Muscle layer of colon (tissue), 2 donors: ENCODE data around the gene SLC2A11.
"Not testable (repeated sequence)": the region's sequence is repeated elsewhere in the genome, so short reads cannot be mapped to it uniquely, and the experiment has no call there.

Experiments
- H3K27ac ChIP-seq: one replicate; pipeline ENCODE4 v1.7.0; 2013; ENCODE audit warnings: low read depth, mild to moderate bottlenecking, low read length, moderate library complexity
- H3K27me3 ChIP-seq, 2 donors: one replicate each; pipeline ENCODE4 v1.7.0; 2013; ENCODE audit warnings: low read length in 2 of 2, mild to moderate bottlenecking in 2 of 2; ENCODE audit not compliant: insufficient read depth in 2 of 2, control insufficient read depth in 1 of 2
- H3K36me3 ChIP-seq: one replicate; pipeline ENCODE4 v1.7.0; 2013; ENCODE audit warnings: mild to moderate bottlenecking, low read length; ENCODE audit not compliant: insufficient read depth
- H3K4me1 ChIP-seq: one replicate; pipeline ENCODE4 v1.7.0; 2013; ENCODE audit warnings: mild to moderate bottlenecking, low read length; ENCODE audit not compliant: insufficient read depth
- H3K4me3 ChIP-seq, 2 donors: one replicate each; pipeline ENCODE4 v1.7.0; 2013; ENCODE audit warnings: low read length in 2 of 2, low read depth in 1 of 2, mild to moderate bottlenecking in 1 of 2, moderate library complexity in 1 of 2
- H3K9ac ChIP-seq: one replicate; pipeline ENCODE4 v1.7.0; 2013; ENCODE audit warnings: low read length
- H3K9me3 ChIP-seq: one replicate; pipeline ENCODE4 v1.7.0; 2013; ENCODE audit warnings: mild to moderate bottlenecking, low read length
- donor health status: abdominal sarcoma.
- donor health status: Adenocarcinoma of cecum.

SLC2A11 gene

GRCh38 chr22:23856721-23857605, 712 bp upstream of the SLC2A11 start:
- H3K27me3 ChIP-seq: no peaks in the 10 kb centered on the region
- H3K4me1 ChIP-seq: peaks cover 15% of the 10 kb centered on the region
- H3K9me3 ChIP-seq: no peaks in the 10 kb centered on the region
- peak overlapping the region; percentile 61 for H3K9ac ChIP-seq
- no peaks in the 10 kb centered on the region for H3K36me3 ChIP-seq
- H3K27ac ChIP-seq: peak overlapping the region; percentile 96
- peak overlapping the region; percentile 51 to 94 for H3K4me3 ChIP-seq

- H3K4me1 ChIP-seq: peaks cover 15% of the 10 kb centered on the region
- no peaks in the 10 kb centered on the region for H3K27me3 ChIP-seq
- peak overlapping the region; percentile 89 for H3K9ac ChIP-seq
- peak overlapping the region; percentile 51 to 94 for H3K4me3 ChIP-seq
- H3K36me3 ChIP-seq: peaks cover 6% of the 10 kb centered on the region
- no peak overlapping the region for H3K27ac ChIP-seq
- H3K9me3 ChIP-seq: no peaks in the 10 kb centered on the region
Observed at GRCh38 chr22:23858484-23858815, 775 bp downstream of the SLC2A11 start.

GRCh38 chr22:23859201-23859600, 1.5 kb downstream of the SLC2A11 start:
- no peaks in the 10 kb centered on the region for H3K27me3 ChIP-seq
- no peaks in the 10 kb centered on the region for H3K9me3 ChIP-seq
- H3K36me3 ChIP-seq: peaks cover 6% of the 10 kb centered on the region
- H3K27ac ChIP-seq: no peak overlapping the region
- H3K9ac ChIP-seq: no peak overlapping the region
- peaks cover 15% of the 10 kb centered on the region for H3K4me1 ChIP-seq
- H3K4me3 ChIP-seq: no peak overlapping the region

DNA sequence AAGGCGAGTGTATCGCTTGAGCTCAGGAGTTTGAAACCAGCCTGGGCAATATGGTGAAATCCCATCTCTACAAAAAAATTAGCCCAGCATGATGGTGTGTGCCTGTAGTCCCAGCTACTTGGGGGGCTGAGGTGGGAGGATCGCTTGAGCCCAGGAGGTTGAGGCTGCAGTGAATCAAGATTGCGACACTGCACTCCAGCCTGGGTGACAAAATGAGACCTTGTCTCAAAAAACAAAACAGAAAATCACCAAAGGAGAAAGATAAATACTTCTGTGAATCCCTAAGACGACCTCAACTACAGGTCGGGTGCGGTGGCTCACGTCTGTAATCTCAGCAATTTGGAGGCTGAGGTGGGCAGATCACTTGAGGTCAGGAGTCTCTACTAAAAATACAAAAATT, 2.5 kb downstream of the SLC2A11 start:
- not testable (repeated sequence) for H3K27me3 ChIP-seq, H3K27ac ChIP-seq, H3K4me3 ChIP-seq, H3K9me3 ChIP-seq, H3K36me3 ChIP-seq, H3K9ac ChIP-seq
- peaks cover 15% of the 10 kb centered on the region for H3K4me1 ChIP-seq

DNA sequence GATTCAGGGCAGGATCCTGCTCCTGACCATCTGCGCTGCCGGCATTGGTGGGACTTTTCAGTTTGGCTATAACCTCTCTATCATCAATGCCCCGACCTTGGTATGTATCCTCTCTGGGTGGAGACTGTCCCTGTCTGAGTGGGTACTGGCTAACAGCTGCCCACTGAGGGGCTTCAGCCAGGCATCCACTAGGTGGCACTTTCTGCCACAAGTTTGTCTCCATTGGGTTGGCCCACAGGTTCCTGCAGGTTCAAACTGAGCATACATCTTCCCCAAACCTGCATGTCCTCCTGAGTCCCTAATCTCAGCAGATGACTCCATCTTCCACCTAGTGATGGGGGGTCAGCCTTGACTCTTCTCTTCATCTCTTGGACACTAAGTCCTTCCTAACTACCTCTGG, 4.4 kb downstream of the SLC2A11 start:
- no peaks in the 10 kb centered on the region for H3K27me3 ChIP-seq
- H3K9ac ChIP-seq: no peak overlapping the region
- H3K9me3 ChIP-seq: no peaks in the 10 kb centered on the region
- H3K4me1 ChIP-seq: peaks cover 9% of the 10 kb centered on the region
- no peak overlapping the region for H3K4me3 ChIP-seq
- peaks cover 6% of the 10 kb centered on the region for H3K36me3 ChIP-seq
- no peak overlapping the region for H3K27ac ChIP-seq

DNA sequence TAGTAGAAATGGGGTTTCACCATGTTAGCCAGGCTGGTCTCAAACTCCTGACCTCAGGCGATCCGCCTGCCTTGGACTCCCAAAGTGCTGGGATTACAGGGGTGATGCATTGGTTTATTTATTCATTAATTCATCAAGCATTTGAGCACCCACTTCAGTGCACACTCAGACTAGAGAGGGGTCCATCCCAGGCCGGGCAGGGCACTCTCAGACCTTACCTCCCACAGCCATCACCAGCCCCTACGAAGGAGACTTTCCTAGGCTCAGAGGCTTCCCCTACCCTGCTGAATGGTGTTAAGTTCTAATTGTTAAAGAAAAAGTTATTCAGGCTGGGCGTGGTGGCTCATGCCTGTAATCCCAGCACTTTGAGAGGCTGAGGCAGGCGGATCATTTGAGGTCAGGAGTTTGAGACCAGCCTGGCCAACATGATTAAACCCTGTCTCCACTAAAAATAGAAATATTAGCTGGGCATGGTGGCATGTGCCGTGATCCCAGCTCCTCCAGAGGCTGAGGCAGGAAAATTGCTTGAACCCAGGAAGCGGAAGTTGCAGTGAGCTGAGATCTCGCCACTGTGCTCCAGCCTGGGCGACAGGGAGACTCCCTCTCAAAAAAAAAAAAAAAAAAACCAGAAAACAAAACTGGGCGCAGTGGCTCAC, 7.0 kb downstream of the SLC2A11 start:
- not testable (repeated sequence) for H3K27me3 ChIP-seq, H3K4me3 ChIP-seq, H3K4me1 ChIP-seq, H3K9me3 ChIP-seq, H3K9ac ChIP-seq, H3K27ac ChIP-seq
- peaks cover 26% of the 10 kb centered on the region for H3K36me3 ChIP-seq

GRCh38 chr22:23868580-23868979, 10.9 kb downstream of the SLC2A11 start:
- H3K27me3 ChIP-seq: no peaks in the 10 kb centered on the region
- no peak overlapping the region for H3K4me3 ChIP-seq
- H3K36me3 ChIP-seq: peaks cover 24% of the 10 kb centered on the region
- H3K9ac ChIP-seq: no peak overlapping the region
- H3K27ac ChIP-seq: no peak overlapping the region
- H3K9me3 ChIP-seq: no peaks in the 10 kb centered on the region
- H3K4me1 ChIP-seq: no peaks in the 10 kb centered on the region

DNA sequence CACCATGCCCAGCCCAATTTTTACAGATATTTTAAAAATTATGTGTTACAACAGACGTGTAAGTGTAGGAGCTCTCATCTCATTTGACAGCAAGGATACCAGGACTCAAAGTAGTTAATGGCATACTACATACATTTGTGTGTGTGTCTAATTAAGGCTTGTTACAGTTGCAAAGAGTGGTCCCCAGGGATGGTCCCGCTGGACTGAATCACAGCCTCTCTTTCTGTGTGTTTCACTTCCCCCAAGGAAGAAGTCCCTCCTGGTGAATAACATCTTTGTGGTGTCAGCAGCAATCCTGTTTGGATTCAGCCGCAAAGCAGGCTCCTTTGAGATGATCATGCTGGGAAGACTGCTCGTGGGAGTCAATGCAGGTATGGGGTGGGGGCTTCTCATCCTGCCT, 17.2 kb downstream of the SLC2A11 start:
- no peaks in the 10 kb centered on the region for H3K4me1 ChIP-seq
- H3K4me3 ChIP-seq: no peak overlapping the region
- H3K36me3 ChIP-seq: peaks cover 33% of the 10 kb centered on the region
- H3K27me3 ChIP-seq: no peaks in the 10 kb centered on the region
- H3K9ac ChIP-seq: no peak overlapping the region
- no peaks in the 10 kb centered on the region for H3K9me3 ChIP-seq
- no peak overlapping the region for H3K27ac ChIP-seq

DNA sequence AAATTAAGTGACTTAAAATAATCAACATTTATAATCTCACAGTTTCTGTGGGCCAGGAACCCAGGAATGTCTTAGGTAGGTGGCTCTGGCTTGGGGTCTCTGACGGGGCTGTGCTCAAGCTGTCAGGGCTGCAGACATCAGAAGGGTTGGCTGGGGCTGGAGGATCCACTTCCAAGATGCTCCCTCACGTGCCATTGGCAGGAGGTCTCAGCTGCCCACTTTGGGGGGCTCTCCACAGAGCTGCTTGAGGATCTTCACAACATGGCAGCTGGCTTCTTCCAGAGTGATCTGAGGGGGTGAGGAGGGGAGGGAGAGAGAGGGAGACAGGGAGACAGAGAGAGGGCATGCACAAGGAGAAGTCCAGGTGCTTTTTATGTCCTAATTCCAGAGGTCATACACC, 18.1 kb downstream of the SLC2A11 start:
- Histone ChIP-seq H3K36me3 (peaks cover 33% of the 10 kb centered on the region), H3K4me1 (no peaks in the 10 kb centered on the region), H3K27me3 (no peaks in the 10 kb centered on the region), H3K27ac (no peak overlapping the region), H3K9me3 (no peaks in the 10 kb centered on the region), H3K4me3 (no peak overlapping the region), H3K9ac (no peak overlapping the region)

GRCh38 chr22:23877566-23877965, 19.9 kb downstream of the SLC2A11 start:
- H3K27ac ChIP-seq: no peak overlapping the region
- H3K27me3 ChIP-seq: no peaks in the 10 kb centered on the region
- H3K9ac ChIP-seq: no peak overlapping the region
- no peaks in the 10 kb centered on the region for H3K9me3 ChIP-seq
- no peak overlapping the region for H3K4me3 ChIP-seq
- peaks cover 30% of the 10 kb centered on the region for H3K36me3 ChIP-seq
- H3K4me1 ChIP-seq: no peaks in the 10 kb centered on the region

- Histone ChIP-seq H3K4me1 (no peaks in the 10 kb centered on the region), H3K36me3 (peaks cover 29% of the 10 kb centered on the region), H3K9me3 (no peaks in the 10 kb centered on the region), H3K9ac (no peak overlapping the region), H3K27me3 (no peaks in the 10 kb centered on the region), H3K4me3 (no peak overlapping the region), H3K27ac (no peak overlapping the region)
Observed at GRCh38 chr22:23878219-23878618, 20.5 kb downstream of the SLC2A11 start.

GRCh38 chr22:23882370-23882769, 24.7 kb downstream of the SLC2A11 start:
- no peak overlapping the region for H3K4me3 ChIP-seq
- no peak overlapping the region for H3K27ac ChIP-seq
- H3K9me3 ChIP-seq: no peaks in the 10 kb centered on the region
- no peaks in the 10 kb centered on the region for H3K27me3 ChIP-seq
- no peaks in the 10 kb centered on the region for H3K4me1 ChIP-seq
- peaks cover 9% of the 10 kb centered on the region for H3K36me3 ChIP-seq
- H3K9ac ChIP-seq: no peak overlapping the region
